ENCODE measurements around the gene KLF6.

The KLF6 gene

GRCh38 chr10:3790858-3791257, 5.8 kb upstream of the KLF6 start:
- Histone ChIP-seq H2AFZ (ENCODE audit: low read depth) (no peak overlapping the region), H3K4me1 (ENCODE audit: low read depth, poor library complexity, severe bottlenecking) (peaks cover 4% of the 10 kb centered on the region), H3K9ac (no peak overlapping the region), H3K27ac (no peak overlapping the region), H3K4me2 (no peak overlapping the region), H3K4me3 (IDR thresholded peaks at IDR 0.05; ENCODE audit: insufficient read depth, low read depth, low read length) (no peak overlapping the region), H4K20me1 (ENCODE audit: insufficient read depth) (no peaks in the 10 kb centered on the region), H3K27me3 (ENCODE audit: insufficient read depth, low read depth) (no peaks in the 10 kb centered on the region), H3K36me3 (ENCODE audit: insufficient read depth) (no peaks in the 10 kb centered on the region), H3K79me2 (ENCODE audit: insufficient read depth, low read depth) (no peaks in the 10 kb centered on the region)
- no peak for TF ChIP-seq CTCF (conservative IDR thresholded peaks at IDR 0.05; ENCODE audit: low read depth, low read length)

GRCh38 chr10:3790272-3790671, 5.3 kb upstream of the KLF6 start:
- H3K4me2 ChIP-seq = no peak overlapping the region
- no peaks in the 10 kb centered on the region for H3K79me2 ChIP-seq (ENCODE audit: insufficient read depth, low read depth)
- peaks cover 5% of the 10 kb centered on the region for H3K4me1 ChIP-seq (ENCODE audit: low read depth, poor library complexity, severe bottlenecking)
- H3K36me3 ChIP-seq (ENCODE audit: insufficient read depth) = no peaks in the 10 kb centered on the region
- no peak overlapping the region for H3K4me3 ChIP-seq (IDR thresholded peaks at IDR 0.05; ENCODE audit: insufficient read depth, low read depth, low read length)
- TF ChIP-seq CTCF (conservative IDR thresholded peaks at IDR 0.05; ENCODE audit: low read depth, low read length) = no peak
- no peaks in the 10 kb centered on the region for H4K20me1 ChIP-seq (ENCODE audit: insufficient read depth)
- no peaks in the 10 kb centered on the region for H3K27me3 ChIP-seq (ENCODE audit: insufficient read depth, low read depth)
- H3K27ac ChIP-seq = no peak overlapping the region
- H2AFZ ChIP-seq (ENCODE audit: low read depth) = no peak overlapping the region
- no peak overlapping the region for H3K9ac ChIP-seq

GRCh38 chr10:3789621-3790020, 4.6 kb upstream of the KLF6 start:
- Histone ChIP-seq H3K9ac (no peak overlapping the region), H3K27me3 (ENCODE audit: insufficient read depth, low read depth) (no peaks in the 10 kb centered on the region), H3K4me3 (IDR thresholded peaks at IDR 0.05; ENCODE audit: insufficient read depth, low read depth, low read length) (no peak overlapping the region), H2AFZ (ENCODE audit: low read depth) (no peak overlapping the region), H3K79me2 (ENCODE audit: insufficient read depth, low read depth) (peaks cover 4% of the 10 kb centered on the region), H3K36me3 (ENCODE audit: insufficient read depth) (no peaks in the 10 kb centered on the region), H3K27ac (no peak overlapping the region), H3K4me2 (no peak overlapping the region), H3K4me1 (ENCODE audit: low read depth, poor library complexity, severe bottlenecking) (peaks cover 5% of the 10 kb centered on the region), H4K20me1 (ENCODE audit: insufficient read depth) (no peaks in the 10 kb centered on the region)
- no peak for TF ChIP-seq CTCF (conservative IDR thresholded peaks at IDR 0.05; ENCODE audit: low read depth, low read length)

GRCh38 chr10:3787816-3788215, 2.8 kb upstream of the KLF6 start:
- Histone ChIP-seq H4K20me1 (ENCODE audit: insufficient read depth) (no peaks in the 10 kb centered on the region), H3K27me3 (ENCODE audit: insufficient read depth, low read depth) (no peaks in the 10 kb centered on the region), H3K4me1 (ENCODE audit: low read depth, poor library complexity, severe bottlenecking) (peaks cover 5% of the 10 kb centered on the region), H3K36me3 (ENCODE audit: insufficient read depth) (no peaks in the 10 kb centered on the region), H3K9ac (no peak overlapping the region), H3K4me3 (IDR thresholded peaks at IDR 0.05; ENCODE audit: insufficient read depth, low read depth, low read length) (no peak overlapping the region), H3K4me2 (no peak overlapping the region), H3K27ac (no peak overlapping the region), H2AFZ (ENCODE audit: low read depth) (no peak overlapping the region), H3K79me2 (ENCODE audit: insufficient read depth, low read depth) (peaks cover 22% of the 10 kb centered on the region)
- TF ChIP-seq CTCF (conservative IDR thresholded peaks at IDR 0.05; ENCODE audit: low read depth, low read length) = no peak

Measured in KMS-11 (cell line).